ENCODE measurements around the gene TIMD4.

Gene TIMD4

DNA sequence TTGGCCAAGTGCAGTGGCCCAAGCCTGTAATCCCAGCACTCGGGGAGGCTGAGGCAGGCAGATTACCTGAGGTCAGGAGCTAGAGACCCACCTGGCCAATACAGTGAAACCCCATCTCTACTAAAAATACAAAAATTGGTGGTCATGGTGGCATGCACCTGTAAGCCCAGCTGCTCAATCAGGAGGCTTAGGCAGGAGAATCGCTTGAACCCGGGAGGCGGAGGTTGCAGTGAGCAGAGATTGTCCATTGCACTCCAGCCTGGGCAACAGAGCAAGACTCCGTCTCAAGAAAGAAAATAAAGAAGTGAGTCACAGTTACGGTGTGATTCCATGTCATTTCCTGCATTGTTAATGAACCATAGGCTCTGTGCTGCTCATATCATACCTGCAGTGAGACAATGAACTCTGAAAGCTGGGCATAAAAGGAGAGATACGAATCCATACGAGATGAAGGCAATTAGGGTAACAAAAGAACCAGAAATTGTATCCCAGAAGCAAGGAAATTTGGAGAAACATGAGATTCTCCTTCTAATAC is 44.6 kb downstream of the TIMD4 start:
- H3K27ac ChIP-seq (ENCODE audit: low read depth, low read length): no peak overlapping the region
- H3K9ac ChIP-seq (ENCODE audit: low read length): no peak overlapping the region
- no peak overlapping the region for H3K4me3 ChIP-seq (ENCODE audit: low read length)
- no peaks in the 10 kb centered on the region for H3K36me3 ChIP-seq (ENCODE audit: control insufficient read depth, insufficient read depth, low read length)
- no peaks in the 10 kb centered on the region for H3K4me1 ChIP-seq (ENCODE audit: control insufficient read depth, insufficient read depth, low read length)
- H3K27me3 ChIP-seq (ENCODE audit: control insufficient read depth, insufficient read depth, low read length): no peaks in the 10 kb centered on the region

DNA sequence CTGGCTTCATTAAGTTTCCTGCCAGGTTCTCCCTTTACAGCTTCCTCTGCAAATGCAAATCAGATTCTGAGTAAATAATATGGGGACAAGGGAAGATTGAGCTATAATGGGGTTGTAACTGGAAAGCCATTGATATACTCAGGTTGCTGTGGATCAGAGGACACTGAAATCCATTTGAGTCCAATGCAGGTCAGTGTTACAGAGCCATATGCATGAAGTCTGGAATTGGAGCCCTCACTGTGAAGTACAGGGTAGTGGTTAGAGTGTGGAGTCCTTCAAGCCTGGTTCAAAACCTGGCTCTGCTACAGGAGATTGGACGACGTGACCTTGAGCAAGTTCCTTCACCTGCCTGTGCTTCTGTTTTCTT is 48.7 kb downstream of the TIMD4 start:
- Histone ChIP-seq H3K4me3 (ENCODE audit: low read length) (no peak overlapping the region), H3K4me1 (ENCODE audit: control insufficient read depth, insufficient read depth, low read length) (no peaks in the 10 kb centered on the region), H3K9ac (ENCODE audit: low read length) (no peak overlapping the region), H3K27me3 (ENCODE audit: control insufficient read depth, insufficient read depth, low read length) (no peaks in the 10 kb centered on the region), H3K36me3 (ENCODE audit: control insufficient read depth, insufficient read depth, low read length) (no peaks in the 10 kb centered on the region), H3K27ac (ENCODE audit: low read depth, low read length) (no peak overlapping the region)

GRCh38 chr5:156913719-156914370 is 49.2 kb downstream of the TIMD4 start:
- Histone ChIP-seq H3K27me3 (ENCODE audit: control insufficient read depth, insufficient read depth, low read length) (no peaks in the 10 kb centered on the region), H3K36me3 (ENCODE audit: control insufficient read depth, insufficient read depth, low read length) (no peaks in the 10 kb centered on the region), H3K9ac (ENCODE audit: low read length) (no peak overlapping the region), H3K4me3 (ENCODE audit: low read length) (no peak overlapping the region), H3K27ac (ENCODE audit: low read depth, low read length) (no peak overlapping the region), H3K4me1 (ENCODE audit: control insufficient read depth, insufficient read depth, low read length) (no peaks in the 10 kb centered on the region)

- Histone ChIP-seq H3K9ac (ENCODE audit: low read length) (no peak overlapping the region), H3K4me3 (ENCODE audit: low read length) (no peak overlapping the region), H3K4me1 (ENCODE audit: control insufficient read depth, insufficient read depth, low read length) (no peaks in the 10 kb centered on the region), H3K36me3 (ENCODE audit: control insufficient read depth, insufficient read depth, low read length) (no peaks in the 10 kb centered on the region), H3K27me3 (ENCODE audit: control insufficient read depth, insufficient read depth, low read length) (no peaks in the 10 kb centered on the region), H3K27ac (ENCODE audit: low read depth, low read length) (no peak overlapping the region)
Observed at GRCh38 chr5:156913355-156913718, 49.7 kb downstream of the TIMD4 start.

- Histone ChIP-seq H3K9ac (ENCODE audit: low read length) (no peak overlapping the region), H3K4me1 (ENCODE audit: control insufficient read depth, insufficient read depth, low read length) (no peaks in the 10 kb centered on the region), H3K27me3 (ENCODE audit: control insufficient read depth, insufficient read depth, low read length) (no peaks in the 10 kb centered on the region), H3K36me3 (ENCODE audit: control insufficient read depth, insufficient read depth, low read length) (no peaks in the 10 kb centered on the region), H3K4me3 (ENCODE audit: low read length) (no peak overlapping the region), H3K27ac (ENCODE audit: low read depth, low read length) (no peak overlapping the region)
Observed at GRCh38 chr5:156912869-156913268, 50.2 kb downstream of the TIMD4 start.

DNA sequence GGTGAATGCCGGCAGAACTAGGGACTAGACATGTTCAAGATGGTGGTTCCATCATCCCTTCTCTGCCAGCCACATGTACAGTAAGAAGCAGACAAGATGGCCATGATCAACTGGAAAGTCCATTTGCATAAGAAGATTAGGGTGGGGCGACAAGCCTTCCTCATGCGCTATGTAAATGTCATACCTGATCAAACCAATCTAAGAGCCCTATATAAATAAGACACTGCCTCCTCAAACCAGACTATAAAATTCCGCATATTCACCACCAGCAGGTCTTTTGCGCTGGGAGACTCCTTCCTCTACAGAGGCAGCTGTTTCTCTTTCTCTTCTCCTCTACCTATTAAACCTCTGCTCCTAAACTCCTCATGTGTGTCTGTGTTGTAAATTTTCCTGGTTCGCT is 53.8 kb downstream of the TIMD4 start:
- Histone ChIP-seq H3K36me3 (ENCODE audit: control insufficient read depth, insufficient read depth, low read length) (no peaks in the 10 kb centered on the region), H3K4me1 (ENCODE audit: control insufficient read depth, insufficient read depth, low read length) (no peaks in the 10 kb centered on the region), H3K27me3 (ENCODE audit: control insufficient read depth, insufficient read depth, low read length) (no peaks in the 10 kb centered on the region), H3K4me3 (ENCODE audit: low read length) (no peak overlapping the region), H3K9ac (ENCODE audit: low read length) (no peak overlapping the region), H3K27ac (ENCODE audit: low read depth, low read length) (no peak overlapping the region)

GRCh38 chr5:156907667-156908066 is 55.4 kb downstream of the TIMD4 start:
- no peak overlapping the region for H3K9ac ChIP-seq (ENCODE audit: low read length)

DNA sequence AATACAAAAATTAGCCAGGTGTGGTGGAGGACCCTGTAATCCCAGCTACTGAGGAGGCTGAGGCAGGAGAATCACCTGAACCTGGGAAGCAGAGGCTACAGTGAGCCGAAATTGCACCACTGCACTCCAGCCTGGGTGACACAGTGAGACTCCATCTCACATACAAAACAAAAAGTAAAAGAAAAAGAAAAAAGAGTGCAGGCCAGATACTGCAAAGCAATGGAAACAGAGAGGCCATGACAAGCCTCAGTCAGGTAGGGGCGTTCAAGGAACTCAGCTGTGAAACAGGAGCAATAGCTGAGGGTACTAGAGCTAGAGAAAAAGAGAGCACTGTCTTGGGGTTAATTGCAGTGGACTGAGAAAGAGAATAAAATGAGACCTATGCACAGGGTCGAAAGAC is 56.2 kb downstream of the TIMD4 start:
- no peaks in the 10 kb centered on the region for H3K4me1 ChIP-seq (ENCODE audit: control insufficient read depth, insufficient read depth, low read length)
- H3K27ac ChIP-seq (ENCODE audit: low read depth, low read length): no peak overlapping the region
- no peaks in the 10 kb centered on the region for H3K27me3 ChIP-seq (ENCODE audit: control insufficient read depth, insufficient read depth, low read length)
- H3K4me3 ChIP-seq (ENCODE audit: low read length): no peak overlapping the region
- no peaks in the 10 kb centered on the region for H3K36me3 ChIP-seq (ENCODE audit: control insufficient read depth, insufficient read depth, low read length)
- no peak overlapping the region for H3K9ac ChIP-seq (ENCODE audit: low read length)

More at GRCh38 chr5:156907667-156908066, 55.4 kb downstream of the TIMD4 start:
- Histone ChIP-seq H3K4me1 (ENCODE audit: control insufficient read depth, insufficient read depth, low read length) (no peaks in the 10 kb centered on the region), H3K27me3 (ENCODE audit: control insufficient read depth, insufficient read depth, low read length) (no peaks in the 10 kb centered on the region), H3K36me3 (ENCODE audit: control insufficient read depth, insufficient read depth, low read length) (no peaks in the 10 kb centered on the region), H3K4me3 (ENCODE audit: low read length) (no peak overlapping the region), H3K27ac (ENCODE audit: low read depth, low read length) (no peak overlapping the region)

DNA sequence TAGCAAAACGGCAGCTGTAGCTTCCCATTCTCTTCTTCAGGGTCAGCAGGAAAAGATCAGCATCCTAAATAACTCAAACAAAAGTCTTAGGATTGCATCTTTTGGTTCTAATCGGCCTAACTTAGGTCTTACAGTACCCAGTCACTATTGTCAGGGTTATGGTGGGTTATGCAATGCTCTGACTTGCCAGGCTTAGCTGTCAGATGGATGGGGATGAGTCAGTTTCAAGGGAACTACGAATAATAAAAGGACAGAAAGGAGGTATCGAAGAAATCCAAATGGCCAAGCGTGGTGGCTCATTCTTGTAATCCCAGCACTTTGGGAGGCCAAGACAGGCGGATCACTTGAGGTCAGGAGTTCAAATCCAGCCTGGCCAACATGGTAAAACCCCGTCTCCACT is 66.5 kb downstream of the TIMD4 start:
- Histone ChIP-seq H3K36me3 (ENCODE audit: control insufficient read depth, insufficient read depth, low read length) (no peaks in the 10 kb centered on the region), H3K27me3 (ENCODE audit: control insufficient read depth, insufficient read depth, low read length) (no peaks in the 10 kb centered on the region), H3K27ac (ENCODE audit: low read depth, low read length) (no peak overlapping the region), H3K4me3 (ENCODE audit: low read length) (no peak overlapping the region), H3K4me1 (ENCODE audit: control insufficient read depth, insufficient read depth, low read length) (no peaks in the 10 kb centered on the region), H3K9ac (ENCODE audit: low read length) (no peak overlapping the region)

DNA sequence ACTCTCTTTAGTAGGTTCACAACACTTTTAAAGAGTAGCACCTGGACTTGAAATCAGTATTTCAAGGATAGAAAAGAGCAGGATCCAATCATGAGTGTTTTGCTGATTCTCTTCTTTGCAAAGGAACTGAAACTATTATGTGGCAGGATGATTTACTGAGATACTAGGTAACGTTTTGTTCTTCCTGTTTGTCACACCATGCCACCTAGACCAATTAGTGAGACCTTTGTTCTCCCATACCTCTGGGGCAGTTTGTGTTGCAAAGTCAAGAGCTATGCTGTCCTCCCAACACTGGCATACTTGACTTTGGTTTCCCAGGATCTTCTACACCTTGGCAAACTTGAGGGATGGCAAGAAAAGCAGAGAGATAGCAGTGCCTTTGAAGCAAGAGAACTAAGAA is 69.5 kb downstream of the TIMD4 start:
- H3K4me3 ChIP-seq (ENCODE audit: low read length): no peak overlapping the region
- H3K9ac ChIP-seq (ENCODE audit: low read length): no peak overlapping the region
- H3K27ac ChIP-seq (ENCODE audit: low read depth, low read length): no peak overlapping the region
- no peaks in the 10 kb centered on the region for H3K36me3 ChIP-seq (ENCODE audit: control insufficient read depth, insufficient read depth, low read length)
- H3K4me1 ChIP-seq (ENCODE audit: control insufficient read depth, insufficient read depth, low read length): no peaks in the 10 kb centered on the region
- no peaks in the 10 kb centered on the region for H3K27me3 ChIP-seq (ENCODE audit: control insufficient read depth, insufficient read depth, low read length)

GRCh38 chr5:156892864-156893263 is 70.2 kb downstream of the TIMD4 start:
- no peaks in the 10 kb centered on the region for H3K27me3 ChIP-seq (ENCODE audit: control insufficient read depth, insufficient read depth, low read length)
- H3K9ac ChIP-seq (ENCODE audit: low read length): no peak overlapping the region
- H3K27ac ChIP-seq (ENCODE audit: low read depth, low read length): no peak overlapping the region
- H3K4me1 ChIP-seq (ENCODE audit: control insufficient read depth, insufficient read depth, low read length): no peaks in the 10 kb centered on the region
- H3K4me3 ChIP-seq (ENCODE audit: low read length): no peak overlapping the region
- no peaks in the 10 kb centered on the region for H3K36me3 ChIP-seq (ENCODE audit: control insufficient read depth, insufficient read depth, low read length)

GRCh38 chr5:156892223-156892622 is 70.8 kb downstream of the TIMD4 start:
- no peaks in the 10 kb centered on the region for H3K36me3 ChIP-seq (ENCODE audit: control insufficient read depth, insufficient read depth, low read length)
- no peak overlapping the region for H3K27ac ChIP-seq (ENCODE audit: low read depth, low read length)
- H3K4me3 ChIP-seq (ENCODE audit: low read length): no peak overlapping the region
- H3K4me1 ChIP-seq (ENCODE audit: control insufficient read depth, insufficient read depth, low read length): no peaks in the 10 kb centered on the region
- no peak overlapping the region for H3K9ac ChIP-seq (ENCODE audit: low read length)
- no peaks in the 10 kb centered on the region for H3K27me3 ChIP-seq (ENCODE audit: control insufficient read depth, insufficient read depth, low read length)

- no peaks in the 10 kb centered on the region for H3K36me3 ChIP-seq (ENCODE audit: control insufficient read depth, insufficient read depth, low read length)
- no peak overlapping the region for H3K4me3 ChIP-seq (ENCODE audit: low read length)
- H3K27me3 ChIP-seq (ENCODE audit: control insufficient read depth, insufficient read depth, low read length): no peaks in the 10 kb centered on the region
- H3K4me1 ChIP-seq (ENCODE audit: control insufficient read depth, insufficient read depth, low read length): no peaks in the 10 kb centered on the region
- H3K27ac ChIP-seq (ENCODE audit: low read depth, low read length): no peak overlapping the region
- H3K9ac ChIP-seq (ENCODE audit: low read length): no peak overlapping the region
Observed at GRCh38 chr5:156888520-156888919, 74.5 kb downstream of the TIMD4 start.
